GM12878 (cell line): ENCODE data around the gene TBKBP1. TPM values are rescaled to one million over a fixed set of nuclear protein-coding genes. Genes with fewer than 3 reads are reported as not detected.

Experiments
- CBX3 ChIP-seq: fragments of 200-600 bp; sonication (generic); IDR thresholded peaks from 2 replicates; pipeline ENCODE4 v1.6.1; 2016; ENCODE audit warnings: low read depth, borderline replicate concordance
- CREB1 ChIP-seq: IDR thresholded peaks from 2 replicates; pipeline ENCODE4 v1.6.1; 2012; ENCODE audit warnings: low read depth, mild to moderate bottlenecking, inconsistent platforms
- CUX1 ChIP-seq: IDR thresholded peaks from 2 replicates; pipeline ENCODE4 v1.6.1; 2012; ENCODE audit warnings: improper control_type of control experiment, low read depth, low read length; ENCODE audit not compliant: insufficient replicate concordance
- E2F4 ChIP-seq: IDR thresholded peaks from 2 replicates; pipeline ENCODE4 v1.6.1; 2012; ENCODE audit warnings: low read depth, low read length, improper control_type of control experiment
- EP300 ChIP-seq, 2 experiments: fragments of 150-350 bp in 1 of 2; IDR thresholded peaks; 2 replicates each; pipeline ENCODE4 v1.6.1; 2011 to 2012; ENCODE audit warnings: low read depth in 2 of 2, low read length in 2 of 2, borderline replicate concordance in 1 of 2, improper control_type of control experiment in 1 of 2, inconsistent platforms in 1 of 2; ENCODE audit not compliant: control insufficient read depth in 1 of 2
- HDGF ChIP-seq: fragments of 450-650 bp; IDR thresholded peaks from 2 replicates; pipeline ENCODE4 v1.6.1; 2016; ENCODE audit warnings: antibody characterized with exemption
- IKZF1 ChIP-seq: fragments of 450-650 bp; conservative IDR thresholded peaks from 2 replicates; pipeline ENCODE4 v1.6.1; 2017; ENCODE audit warnings: antibody characterized with exemption, mild to moderate bottlenecking
- IRF3 ChIP-seq: fragments of 450-650 bp; IDR thresholded peaks from 2 replicates; pipeline ENCODE4 v1.6.1; 2014; ENCODE audit warnings: mild to moderate bottlenecking
- MTA2 ChIP-seq: fragments of 450-650 bp; IDR thresholded peaks from 2 replicates; pipeline ENCODE4 v1.6.1; 2016; ENCODE audit warnings: low read depth, mild to moderate bottlenecking, moderate library complexity
- MXI1 ChIP-seq: fragments of 150-350 bp; IDR thresholded peaks from 2 replicates; pipeline ENCODE4 v1.6.1; 2011; ENCODE audit warnings: low read depth, mild to moderate bottlenecking, inconsistent platforms, low read length, improper control_type of control experiment
- MYC ChIP-seq: IDR thresholded peaks from 2 replicates; pipeline ENCODE4 v1.6.1; 2011; ENCODE audit warnings: mild to moderate bottlenecking, low read length, moderate library complexity, inconsistent platforms; ENCODE audit not compliant: insufficient read depth, insufficient replicate concordance, insufficient read length, severe bottlenecking
- NFYA ChIP-seq: IDR thresholded peaks from 2 replicates; pipeline ENCODE4 v1.6.1; 2011; ENCODE audit warnings: low read depth, mild to moderate bottlenecking, low read length, improper control_type of control experiment, borderline replicate concordance
- NFYB ChIP-seq: IDR thresholded peaks from 2 replicates; pipeline ENCODE4 v1.6.1; 2011; ENCODE audit warnings: low read depth, mild to moderate bottlenecking, low read length, improper control_type of control experiment, moderate library complexity; ENCODE audit not compliant: insufficient read depth
- POLR2A ChIP-seq: IDR thresholded peaks from 2 replicates; pipeline ENCODE4 v1.6.1; 2011; ENCODE audit warnings: low read depth, mild to moderate bottlenecking, low read length
- RB1 ChIP-seq: fragments of 450-650 bp; formaldehyde crosslinking; IDR thresholded peaks from 2 replicates; pipeline ENCODE4 v1.6.1; 2017; ENCODE audit warnings: mild to moderate bottlenecking, borderline replicate concordance
- RFX5 ChIP-seq: IDR thresholded peaks from 2 replicates; pipeline ENCODE4 v1.6.1; 2011; ENCODE audit warnings: low read depth, low read length, improper control_type of control experiment
- RUNX3 ChIP-seq: IDR thresholded peaks from 2 replicates; pipeline ENCODE4 v1.6.1; 2012; ENCODE audit warnings: low read length, inconsistent platforms
- SIN3A ChIP-seq: IDR thresholded peaks from 2 replicates; pipeline ENCODE4 v1.6.1; 2012; ENCODE audit warnings: low read depth, low read length, improper control_type of control experiment
- SP1 ChIP-seq: IDR thresholded peaks from one replicate; pipeline ENCODE4 v1.6.1; 2011; ENCODE audit warnings: low read depth, low read length
- TAF1 ChIP-seq: IDR thresholded peaks from 2 replicates; pipeline ENCODE4 v1.6.1; 2011; ENCODE audit warnings: mild to moderate bottlenecking, low read depth, low read length, borderline replicate concordance
- TBL1XR1 ChIP-seq: IDR thresholded peaks from 2 replicates; pipeline ENCODE4 v1.6.1; 2012; ENCODE audit warnings: low read depth, low read length, improper control_type of control experiment
- ZZZ3 ChIP-seq: IDR thresholded peaks from 2 replicates; pipeline ENCODE4 v1.6.1; 2011; ENCODE audit warnings: low read depth; ENCODE audit not compliant: control insufficient read depth, insufficient read length
- polyA plus RNA-seq, 11 experiments: library from polyadenylated mRNA; depleted of rRNA in 4 of 11; unstranded in 6 of 11; stranded (reverse) in 5 of 11; fragments of >200 nt; fragmentation: Nextera tagmentation in 4 of 11; fragmentation: Illumina TruSeq in 1 of 11; extraction: Ambion mirVana in 4 of 11; extraction: Trizol in 1 of 11; gene quantifications; 1 replicate in 1 of 11; 2 replicates in 10 of 11; pipeline versions ENCODE4 v1.2.1 to v1.2.3, GENCODE V29; 2011 to 2016; ENCODE audit warnings: inconsistent platforms in 2 of 11, missing spikeins in 2 of 11, low read depth in 1 of 11
- total RNA-seq, 4 experiments: library from RNA; depleted of rRNA in 3 of 4; stranded (reverse); fragments of >200 nt in 3 of 4; fragmentation: Illumina TruSeq in 1 of 4; extraction: Trizol in 1 of 4; gene quantifications; 2 replicates each; pipeline versions ENCODE4 v1.2.1 to v1.2.3, GENCODE V29; 2013 to 2021

The TBKBP1 gene
- total and polyA plus RNA-seq, 10 of the 15 experiments (the other 5 are each of a cell fraction or from before 2014, with no cell fraction given) = 0.11 to 2.7 (median 0.74) TPM; not detected in 3

GRCh38 chr17:47650525-47651522 lies 43.1 kb upstream of the TBKBP1 start (continued):
- TF ChIP-seq RB1 (peak; percentile 58; the same call in 1 of the 2 replicates), MTA2 (no peak), CBX3 (no peak), NFYA (no peak), CREB1 (peak; percentile 78), SP1 (peak; percentile 94), MYC (peak; percentile 88), RFX5 (0 out of 2 replicates have a peak, but pooled peaks have one; percentile 23), SIN3A (0 out of 2 replicates have a peak, but pooled peaks have one; percentile 35), E2F4 (0 out of 2 replicates have a peak, but pooled peaks have one; percentile 45), NFYB (peak; percentile 82), CUX1 (peak; percentile 15), IRF3 (peak; percentile 71; the same call in 1 of the 2 replicates), TBL1XR1 (0 out of 2 replicates have a peak, but pooled peaks have one; percentile 52), MXI1 (peak; percentile 88), POLR2A (peak; percentile 1; the same call in 1 of the 2 replicates), TAF1 (peak; percentile 24; the same call in 1 of the 2 replicates), HDGF (peak; percentile 70; the same call in 1 of the 2 replicates), ZZZ3 (no peak), IKZF1 (0 out of 2 replicates have a peak, but pooled peaks have one; percentile 38), EP300 (IDR thresholded peaks at IDR 0.05; ENCODE audit: borderline replicate concordance in 1 of 2, control insufficient read depth in 1 of 2, low read depth in 2 of 2, low read length in 2 of 2) (0 out of 4 replicates have a peak, but pooled peaks of 1 of the 2 experiments have one; percentile 14), RUNX3 (peak; percentile 6; the same call in 1 of the 2 replicates)
